GM12878 (cell line): ENCODE measurements around the gene MYH10. TPM values are rescaled to one million over a fixed set of nuclear protein-coding genes. Genes with fewer than 3 reads are reported as not detected.
A peak's percentile ranks its signal among the peaks of the same experiment; 100 is the strongest.

Experiments
- ATAC-seq: fragments of 200-7000 bp; cut with Tn5 transposase; 3 replicates; pipeline ENCODE4 v1.9.1; 2020; ENCODE audit warnings: mild to moderate bottlenecking, moderate library complexity
- BruUV-seq: library from RNA; stranded (reverse); fragments of 400-500 nt; replicated peaks from 2 replicates; lab custom pipeline; 2021; lab: Mats Ljungman, UMichigan
- CTCF ChIA-PET: fragments of 300-600 bp; sonication (Branson Sonifier 250); formaldehyde crosslinking; extraction: SDS; loops from one replicate; lab custom pipeline; 2021; ENCODE audit warnings: inconsistent platforms; lab: Yijun Ruan, JAX
- POLR2A ChIA-PET: fragments of 350-600 bp; formaldehyde crosslinking; extraction: SDS; loops from one replicate; lab custom pipeline; 2021; ENCODE audit warnings: inconsistent platforms; lab: Charles Lee
- RAD21 ChIA-PET: fragments of 300-600 bp; sonication (Branson Sonifier 250); formaldehyde crosslinking; loops from one replicate; lab custom pipeline; 2023; ENCODE audit warnings: antibody characterized with exemption; ENCODE audit not compliant: unreplicated experiment; lab: Charles Lee
- SMC1A ChIA-PET: fragments of 300-600 bp; sonication (Branson Sonifier 250); formaldehyde crosslinking; loops from one replicate; lab custom pipeline; 2023; ENCODE audit not compliant: unreplicated experiment, uncharacterized antibody; lab: Charles Lee
- DNase-seq: peaks from one replicate; pipeline ENCODE4 v3.0.0-alpha.2; 2011; ENCODE audit warnings: low read depth, low spot score
- FAIRE-seq: peaks from 3 replicates; lab custom pipeline; 2011; peaks lifted over from hg19 to GRCh38; lab: Jason Lieb, UNC
- H2AFZ ChIP-seq: 2 replicates; pipeline ENCODE4 v1.6.0; 2011; ENCODE audit warnings: low read depth, low read length, control low read depth; ENCODE audit not compliant: control insufficient read depth
- H3K27ac ChIP-seq: 2 replicates; pipeline ENCODE4 v1.5.1; 2011; ENCODE audit warnings: control low read depth; ENCODE audit not compliant: control insufficient read depth, insufficient read depth
- H3K27me3 ChIP-seq, 2 experiments: replicated peaks in 1 of 2; 2 replicates each; pipeline versions ENCODE4 v1.6.0 to v1.6.1; 2011; ENCODE audit warnings: low read length in 1 of 2; ENCODE audit not compliant: control insufficient read depth in 2 of 2, insufficient read depth in 2 of 2
- H3K36me3 ChIP-seq, 2 experiments: 2 replicates each; pipeline ENCODE4 v1.5.1; 2011; ENCODE audit warnings: low read length in 1 of 2; ENCODE audit not compliant: control insufficient read depth in 2 of 2, insufficient read depth in 2 of 2
- H3K4me1 ChIP-seq: 2 replicates; pipeline ENCODE4 v1.6.1; 2011; ENCODE audit warnings: mild to moderate bottlenecking, low read length, moderate library complexity, mixed read lengths; ENCODE audit not compliant: control insufficient read depth, insufficient read depth
- H3K4me2 ChIP-seq: 2 replicates; pipeline ENCODE4 v1.6.0; 2011; ENCODE audit warnings: control low read depth; ENCODE audit not compliant: control insufficient read depth, insufficient read depth
- H3K4me3 ChIP-seq: fragments of 200-600 bp; sonication (generic); 2 replicates; pipeline ENCODE4 v1.5.1; 2016
- H3K79me2 ChIP-seq: 2 replicates; pipeline ENCODE4 v1.6.0; 2011; ENCODE audit warnings: low read length; ENCODE audit not compliant: control insufficient read depth, insufficient read depth
- H3K9ac ChIP-seq: 2 replicates; pipeline ENCODE4 v1.8.0; 2011; ENCODE audit warnings: low read length, control low read depth, mixed read lengths; ENCODE audit not compliant: control insufficient read depth, insufficient read depth
- H3K9me3 ChIP-seq: replicated peaks from 3 replicates; pipeline ENCODE4 v1.5.1; 2011; ENCODE audit warnings: mild to moderate bottlenecking, low read length; ENCODE audit not compliant: control insufficient read depth, insufficient read depth
- H4K20me1 ChIP-seq: 2 replicates; pipeline ENCODE4 v1.6.0; 2011; ENCODE audit not compliant: control insufficient read depth, insufficient read depth
- CBX5 ChIP-seq: sonication (generic); IDR thresholded peaks from 2 replicates; pipeline ENCODE4 v1.6.1; 2016; ENCODE audit warnings: low read depth, moderate library complexity, mild to moderate bottlenecking, inconsistent platforms
- CEBPB ChIP-seq, 2 experiments: fragments of 150-350 bp in 1 of 2; IDR thresholded peaks; 2 replicates each; pipeline ENCODE4 v1.6.1; 2012 to 2014; ENCODE audit warnings: low read depth in 2 of 2, low read length in 2 of 2, borderline replicate concordance in 1 of 2, inconsistent platforms in 1 of 2
- FOXM1 ChIP-seq: IDR thresholded peaks from 2 replicates; pipeline ENCODE4 v1.6.1; 2012; ENCODE audit warnings: low read depth, mild to moderate bottlenecking, inconsistent platforms, low read length, moderate library complexity
- MAX ChIP-seq: IDR thresholded peaks from 2 replicates; pipeline ENCODE4 v1.6.1; 2012; ENCODE audit warnings: low read depth, low read length, improper control_type of control experiment
- NR2C1 ChIP-seq: fragments of 450-650 bp; IDR thresholded peaks from 2 replicates; pipeline ENCODE4 v1.6.1; 2017; ENCODE audit warnings: antibody characterized with exemption, mild to moderate bottlenecking, moderate library complexity
- SREBF2 ChIP-seq: IDR thresholded peaks from 2 replicates; pipeline ENCODE4 v1.6.1; 2012; ENCODE audit warnings: mild to moderate bottlenecking, low read length
- STAT3 ChIP-seq: IDR thresholded peaks from 2 replicates; pipeline ENCODE4 v1.6.1; 2011; ENCODE audit warnings: low read depth, low read length, improper control_type of control experiment
- SUPT20H ChIP-seq: IDR thresholded peaks from 2 replicates; pipeline ENCODE4 v1.6.1; 2011; ENCODE audit warnings: low read depth, mild to moderate bottlenecking, low read length, moderate library complexity, borderline replicate concordance; ENCODE audit not compliant: control insufficient read depth
- WGBS: methylation state at CpG from one replicate; pipeline ENCODE4 v1.1.6; 2016; ENCODE audit warnings: low lambda C conversion rate; ENCODE audit not compliant: insufficient replicate concordance, insufficient coverage; ENCODE audit errors: missing lambda C conversion rate; 5-methylcytosine and 5-hydroxymethylcytosine counted together
- in situ Hi-C: fragments of 300-500 bp; cut with MboI; formaldehyde crosslinking; loops from 9 replicates; pipeline ENCODE4 v1.14.3; 2018; ENCODE audit warnings: mixed read lengths
- intact Hi-C: fragments of 100-400 bp; cut with micrococcal nuclease; formaldehyde crosslinking; loops from one replicate; pipeline ENCODE4 v1.14.2; 2022; ENCODE audit not compliant: unreplicated experiment
- polyA plus RNA-seq, 11 experiments: library from polyadenylated mRNA; depleted of rRNA in 4 of 11; unstranded in 6 of 11; stranded (reverse) in 5 of 11; fragments of >200 nt; fragmentation: Nextera tagmentation in 4 of 11; fragmentation: Illumina TruSeq in 1 of 11; extraction: Ambion mirVana in 4 of 11; extraction: Trizol in 1 of 11; gene quantifications; 1 replicate in 1 of 11; 2 replicates in 10 of 11; pipeline versions ENCODE4 v1.2.1 to v1.2.3, GENCODE V29; 2011 to 2016; ENCODE audit warnings: inconsistent platforms in 2 of 11, missing spikeins in 2 of 11, low read depth in 1 of 11
- total RNA-seq, 4 experiments: library from RNA; depleted of rRNA in 3 of 4; stranded (reverse); fragments of >200 nt in 3 of 4; fragmentation: Illumina TruSeq in 1 of 4; extraction: Trizol in 1 of 4; gene quantifications; 2 replicates each; pipeline versions ENCODE4 v1.2.1 to v1.2.3, GENCODE V29; 2013 to 2021
- TF ChIP-seq, protein P1 (sequence below): IDR thresholded peaks from 2 replicates; pipeline ENCODE4 v1.6.1; 2011; ENCODE audit warnings: low read depth, mild to moderate bottlenecking, low read length, moderate library complexity, borderline replicate concordance; ENCODE audit errors: extremely low read depth
- TF ChIP-seq, protein P2 (sequence below): IDR thresholded peaks from 2 replicates; pipeline ENCODE4 v1.6.1; 2012; ENCODE audit warnings: low read length, inconsistent platforms

MYH10 gene
- total and polyA plus RNA-seq, 10 of the 15 experiments (the other 5 are each of a cell fraction or from before 2014, with no cell fraction given), result 0.33 to 7.1 (median 1.0) TPM

GRCh38 chr17:8577868-8578267 lies 52.7 kb downstream of the MYH10 start:
- Histone ChIP-seq H3K27ac (no peak overlapping the region), H3K4me3 (no peak overlapping the region), H3K9ac (no peak overlapping the region), H3K4me2 (no peak overlapping the region), H3K4me1 (peaks cover 15% of the 10 kb centered on the region), H3K9me3 (no peaks in the 10 kb centered on the region), H4K20me1 (no peaks in the 10 kb centered on the region), H3K36me3 (no peaks in the 10 kb centered on the region), H3K79me2 (no peaks in the 10 kb centered on the region), H2AFZ (no peak overlapping the region), H3K27me3 (no peaks in the 10 kb centered on the region)
- in situ Hi-C loops (no loop called here), intact Hi-C loops (no loop called here)
- FAIRE-seq (peak; percentile 44), DNase-seq (no peak), ATAC-seq (peak; percentile 88)
- POLR2A ChIA-PET, result interaction anchor here (0.5 to 0.6 kb wide), 2 partner anchors 139 to 722 kb away, joined by 3 to 5 read pairs; no protein-coding TSS in a partner anchor
- no peak for TF ChIP-seq NR2C1
- TF ChIP-seq SREBF2, result no peak
- TF ChIP-seq SUPT20H, result no peak
- TF ChIP-seq CBX5, result no peak
- no peak for TF ChIP-seq FOXM1
- no peak for TF ChIP-seq STAT3
- TF ChIP-seq, protein P1, sequence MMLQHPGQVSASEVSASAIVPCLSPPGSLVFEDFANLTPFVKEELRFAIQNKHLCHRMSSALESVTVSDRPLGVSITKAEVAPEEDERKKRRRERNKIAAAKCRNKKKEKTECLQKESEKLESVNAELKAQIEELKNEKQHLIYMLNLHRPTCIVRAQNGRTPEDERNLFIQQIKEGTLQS, result no peak
- TF ChIP-seq, protein P2, sequence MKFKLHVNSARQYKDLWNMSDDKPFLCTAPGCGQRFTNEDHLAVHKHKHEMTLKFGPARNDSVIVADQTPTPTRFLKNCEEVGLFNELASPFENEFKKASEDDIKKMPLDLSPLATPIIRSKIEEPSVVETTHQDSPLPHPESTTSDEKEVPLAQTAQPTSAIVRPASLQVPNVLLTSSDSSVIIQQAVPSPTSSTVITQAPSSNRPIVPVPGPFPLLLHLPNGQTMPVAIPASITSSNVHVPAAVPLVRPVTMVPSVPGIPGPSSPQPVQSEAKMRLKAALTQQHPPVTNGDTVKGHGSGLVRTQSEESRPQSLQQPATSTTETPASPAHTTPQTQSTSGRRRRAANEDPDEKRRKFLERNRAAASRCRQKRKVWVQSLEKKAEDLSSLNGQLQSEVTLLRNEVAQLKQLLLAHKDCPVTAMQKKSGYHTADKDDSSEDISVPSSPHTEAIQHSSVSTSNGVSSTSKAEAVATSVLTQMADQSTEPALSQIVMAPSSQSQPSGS, result no peak
- TF ChIP-seq CEBPB (IDR thresholded peaks at IDR 0.05; ENCODE audit: borderline replicate concordance in 1 of 2, low read depth in 2 of 2, low read length in 2 of 2), result no peak
- no peak for TF ChIP-seq MAX
- CTCF ChIA-PET, result interaction anchor here (1.7 kb wide), 1 partner anchor 168 kb away, joined by 5 read pairs; no protein-coding TSS in a partner anchor
- RAD21 ChIA-PET, result no interaction called here
- 26% methylated on average over 2 of the region's 2 CpGs for WGBS
- SMC1A ChIA-PET, result no interaction called here
- no TSS peak for BruUV-seq
